ENCODE data around the gene PLCH1. TPM values are rescaled to one million over a fixed set of nuclear protein-coding genes. Genes with fewer than 3 reads are reported as not detected.

The PLCH1 gene
- polyA plus RNA-seq, 1 donor (not counting 4 experiments of a cell fraction or from before 2014, with no cell fraction given) = 0.05 TPM

GRCh38 chr3:155370764-155371503 lies 373.9 kb downstream of the PLCH1 start:
- Histone ChIP-seq H3K4me3 (ENCODE audit: control insufficient read depth in 2 of 3, extremely low read depth in 1 of 3, insufficient read depth in 2 of 3, low read depth in 1 of 3, low read length in 3 of 3) (no peak overlapping the region), H3K27me3 (ENCODE audit: control insufficient read depth, extremely low read depth, insufficient read depth, low read length) (no peaks in the 10 kb centered on the region), H2AFZ (ENCODE audit: control insufficient read depth, low read length) (no peak overlapping the region), H4K20me1 (ENCODE audit: control insufficient read depth, extremely low read depth, insufficient read depth, low read length) (no peaks in the 10 kb centered on the region), H3K27ac (ENCODE audit: control insufficient read depth, insufficient read depth, low read length) (no peak overlapping the region), H3K79me2 (ENCODE audit: control insufficient read depth, insufficient read depth, low read length) (no peaks in the 10 kb centered on the region), H3K4me2 (ENCODE audit: control insufficient read depth, extremely low read depth, insufficient read depth, low read depth, low read length) (no peak overlapping the region), H3K4me1 (ENCODE audit: control insufficient read depth, extremely low read depth, insufficient read depth, low read length) (no peaks in the 10 kb centered on the region), H3K36me3 (ENCODE audit: control insufficient read depth in 2 of 2, extremely low read depth in 1 of 2, insufficient read depth in 2 of 2, low read length in 2 of 2) (no peaks in the 10 kb centered on the region), H3K9me3 (ENCODE audit: control insufficient read depth, low read depth, low read length) (no peaks in the 10 kb centered on the region), H3K9me1 (ENCODE audit: control insufficient read depth, extremely low read depth, insufficient read depth, low read length) (no peaks in the 10 kb centered on the region), H3K9ac (ENCODE audit: control insufficient read depth, extremely low read depth, insufficient read depth, low read length) (no peak overlapping the region)
- FAIRE-seq = no peak
- DNase-seq (ENCODE audit: low read depth, low spot score) = no peak
- dilution Hi-C loops (cut with MboI; ENCODE audit: extremely low pct_ligation_motif_present, low sequenced_read_pairs) = no loop called here
- no peak for TF ChIP-seq EZH2 (IDR thresholded peaks at IDR 0.05; ENCODE audit: low read length)
- TF ChIP-seq CTCF (optimal IDR thresholded peaks at IDR 0.05 in 1 of 3, IDR thresholded peaks at IDR 0.05 in 1 of 3, conservative IDR thresholded peaks at IDR 0.05 in 1 of 3; ENCODE audit: extremely low read depth in 1 of 3, insufficient read depth in 2 of 3, low read length in 3 of 3) = no peak

- TF ChIP-seq CTCF (optimal IDR thresholded peaks at IDR 0.05 in 1 of 3, IDR thresholded peaks at IDR 0.05 in 1 of 3, conservative IDR thresholded peaks at IDR 0.05 in 1 of 3; ENCODE audit: extremely low read depth in 1 of 3, insufficient read depth in 2 of 3, low read length in 3 of 3) (no peak), EZH2 (IDR thresholded peaks at IDR 0.05; ENCODE audit: low read length) (no peak)
Observed at GRCh38 chr3:155370198-155370597, 374.7 kb downstream of the PLCH1 start.

More at GRCh38 chr3:155370198-155370597, 374.7 kb downstream of the PLCH1 start:
- H3K4me3 ChIP-seq (ENCODE audit: control insufficient read depth in 2 of 3, extremely low read depth in 1 of 3, insufficient read depth in 2 of 3, low read depth in 1 of 3, low read length in 3 of 3) = no peak overlapping the region
- H3K27me3 ChIP-seq (ENCODE audit: control insufficient read depth, extremely low read depth, insufficient read depth, low read length) = no peaks in the 10 kb centered on the region
- H4K20me1 ChIP-seq (ENCODE audit: control insufficient read depth, extremely low read depth, insufficient read depth, low read length) = no peaks in the 10 kb centered on the region
- FAIRE-seq (no peak), DNase-seq (ENCODE audit: low read depth, low spot score) (no peak)
- H3K79me2 ChIP-seq (ENCODE audit: control insufficient read depth, insufficient read depth, low read length) = no peaks in the 10 kb centered on the region
- dilution Hi-C loops (cut with MboI; ENCODE audit: extremely low pct_ligation_motif_present, low sequenced_read_pairs) = no loop called here
- no peak overlapping the region for H3K4me2 ChIP-seq (ENCODE audit: control insufficient read depth, extremely low read depth, insufficient read depth, low read depth, low read length)
- no peak overlapping the region for H3K27ac ChIP-seq (ENCODE audit: control insufficient read depth, insufficient read depth, low read length)
- no peaks in the 10 kb centered on the region for H3K36me3 ChIP-seq (ENCODE audit: control insufficient read depth in 2 of 2, extremely low read depth in 1 of 2, insufficient read depth in 2 of 2, low read length in 2 of 2)
- no peak overlapping the region for H3K9ac ChIP-seq (ENCODE audit: control insufficient read depth, extremely low read depth, insufficient read depth, low read length)
- H3K9me3 ChIP-seq (ENCODE audit: control insufficient read depth, low read depth, low read length) = no peaks in the 10 kb centered on the region
- no peak overlapping the region for H2AFZ ChIP-seq (ENCODE audit: control insufficient read depth, low read length)
- H3K4me1 ChIP-seq (ENCODE audit: control insufficient read depth, extremely low read depth, insufficient read depth, low read length) = no peaks in the 10 kb centered on the region
- H3K9me1 ChIP-seq (ENCODE audit: control insufficient read depth, extremely low read depth, insufficient read depth, low read length) = no peaks in the 10 kb centered on the region
